Erythroblast (primary cell): Measurements from ENCODE around the gene NASP.

Experiments used
- GATA1 ChIP-seq: IDR thresholded peaks from 2 replicates; pipeline ENCODE4 v1.6.1; 2011; ENCODE audit warnings: low read depth, mild to moderate bottlenecking, control low read depth, low read length, moderate library complexity
- POLR2A ChIP-seq: IDR thresholded peaks from 2 replicates; pipeline ENCODE4 v1.6.1; 2011; ENCODE audit warnings: mild to moderate bottlenecking, low read length

DNA sequence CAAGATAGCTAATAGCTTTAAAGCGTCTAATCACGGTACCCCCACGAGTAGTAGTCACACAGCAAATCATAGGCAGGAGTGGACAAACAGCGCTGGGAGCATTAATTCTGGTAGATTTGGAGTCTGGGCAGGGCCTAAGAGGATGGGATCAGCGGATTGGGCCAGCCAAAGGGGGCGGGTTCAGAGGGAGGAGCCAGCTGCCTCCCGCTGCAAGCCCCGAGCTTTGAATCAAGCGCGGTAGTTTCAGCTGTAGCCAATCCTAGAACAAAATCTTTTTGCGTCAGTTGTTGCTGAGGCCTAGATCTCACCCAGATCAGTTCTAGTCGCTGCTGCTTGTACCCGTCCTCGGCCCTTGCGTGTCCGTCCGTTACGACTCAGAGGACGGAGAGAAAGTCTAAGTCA, 576 bp upstream of the NASP start:
- TF ChIP-seq POLR2A (no peak), GATA1 (no peak)
